ENCODE data around the gene DNAAF6.
"Not testable (repeated sequence)": the region's sequence is repeated elsewhere in the genome, so short reads cannot be mapped to it uniquely, and the experiment has no call there.

DNAAF6 gene

DNA sequence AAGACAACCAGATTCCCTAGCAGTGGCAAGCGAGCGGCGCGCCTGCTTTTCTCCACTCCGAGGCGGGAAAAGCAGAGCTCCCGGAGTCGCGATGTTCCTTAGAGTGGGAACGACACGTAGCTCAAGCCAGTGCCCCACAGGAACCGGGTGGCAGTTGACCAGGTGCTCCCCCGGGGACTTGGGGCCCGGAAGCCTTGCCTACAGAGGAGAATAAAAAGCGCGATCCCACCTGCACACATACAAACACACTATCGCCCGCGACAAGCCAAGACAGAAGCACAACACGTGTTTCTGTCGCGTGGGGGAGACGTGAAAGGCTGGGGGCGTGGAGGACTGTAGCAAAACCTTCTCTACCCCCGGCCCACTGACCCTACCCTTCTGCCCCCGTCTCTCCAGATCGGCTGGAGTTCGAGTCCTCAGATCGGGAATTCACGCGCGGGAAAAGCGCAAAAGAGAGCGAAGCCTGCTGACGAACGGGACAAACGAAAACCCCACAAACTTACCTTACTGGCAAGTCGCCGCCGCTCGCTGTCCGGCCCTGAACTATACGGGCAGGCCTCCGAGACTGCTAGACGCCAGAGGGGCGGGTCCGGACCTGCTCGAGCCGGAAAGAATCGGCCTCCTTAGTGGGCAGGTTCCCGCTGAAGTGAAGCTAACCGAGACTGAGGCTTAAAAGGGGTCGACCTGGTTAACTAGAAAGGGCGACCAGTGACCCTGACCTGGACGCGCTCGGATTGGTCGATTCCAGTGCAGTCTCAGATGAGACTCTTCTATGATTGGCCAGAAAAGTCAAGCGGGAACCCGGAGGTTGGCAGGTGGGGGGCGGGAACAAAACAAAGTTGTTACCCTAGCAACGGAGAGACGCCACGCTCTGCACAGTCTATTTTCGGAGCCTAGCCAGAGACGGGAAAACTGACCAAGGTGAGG is at the start of gene DNAAF6, which contains the start of gene NUP62CL:
DNAAF6 (plus strand) TSS at position 842 of the 927 bp plus-strand sequence. CDS start 6,265 bp downstream, outside the sequence.
NUP62CL (minus strand) TSS at position 664 of the 927 bp plus-strand sequence. CDS start 31,287 bp downstream, outside the sequence.
- TF ChIP-seq MYC (IDR thresholded peaks at IDR 0.05; ENCODE audit: low read depth, low read length) (no peak), POLR2A (IDR thresholded peaks at IDR 0.05; ENCODE audit: extremely low read depth, insufficient read length) (no peak)
- TF ChIP-seq, protein P1, sequence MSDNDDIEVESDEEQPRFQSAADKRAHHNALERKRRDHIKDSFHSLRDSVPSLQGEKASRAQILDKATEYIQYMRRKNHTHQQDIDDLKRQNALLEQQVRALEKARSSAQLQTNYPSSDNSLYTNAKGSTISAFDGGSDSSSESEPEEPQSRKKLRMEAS (IDR thresholded peaks at IDR 0.05; ENCODE audit: low read depth, low read length): no peak
- TF ChIP-seq, protein P2, sequence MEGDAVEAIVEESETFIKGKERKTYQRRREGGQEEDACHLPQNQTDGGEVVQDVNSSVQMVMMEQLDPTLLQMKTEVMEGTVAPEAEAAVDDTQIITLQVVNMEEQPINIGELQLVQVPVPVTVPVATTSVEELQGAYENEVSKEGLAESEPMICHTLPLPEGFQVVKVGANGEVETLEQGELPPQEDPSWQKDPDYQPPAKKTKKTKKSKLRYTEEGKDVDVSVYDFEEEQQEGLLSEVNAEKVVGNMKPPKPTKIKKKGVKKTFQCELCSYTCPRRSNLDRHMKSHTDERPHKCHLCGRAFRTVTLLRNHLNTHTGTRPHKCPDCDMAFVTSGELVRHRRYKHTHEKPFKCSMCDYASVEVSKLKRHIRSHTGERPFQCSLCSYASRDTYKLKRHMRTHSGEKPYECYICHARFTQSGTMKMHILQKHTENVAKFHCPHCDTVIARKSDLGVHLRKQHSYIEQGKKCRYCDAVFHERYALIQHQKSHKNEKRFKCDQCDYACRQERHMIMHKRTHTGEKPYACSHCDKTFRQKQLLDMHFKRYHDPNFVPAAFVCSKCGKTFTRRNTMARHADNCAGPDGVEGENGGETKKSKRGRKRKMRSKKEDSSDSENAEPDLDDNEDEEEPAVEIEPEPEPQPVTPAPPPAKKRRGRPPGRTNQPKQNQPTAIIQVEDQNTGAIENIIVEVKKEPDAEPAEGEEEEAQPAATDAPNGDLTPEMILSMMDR (IDR thresholded peaks at IDR 0.05; ENCODE audit: low read depth, low read length): no peak
- no peak within 1 kb of the TSS for H3K4me3 ChIP-seq (ENCODE audit: low read depth, low read length)
- no peak for DNase-seq (ENCODE audit: low read depth)

DNA sequence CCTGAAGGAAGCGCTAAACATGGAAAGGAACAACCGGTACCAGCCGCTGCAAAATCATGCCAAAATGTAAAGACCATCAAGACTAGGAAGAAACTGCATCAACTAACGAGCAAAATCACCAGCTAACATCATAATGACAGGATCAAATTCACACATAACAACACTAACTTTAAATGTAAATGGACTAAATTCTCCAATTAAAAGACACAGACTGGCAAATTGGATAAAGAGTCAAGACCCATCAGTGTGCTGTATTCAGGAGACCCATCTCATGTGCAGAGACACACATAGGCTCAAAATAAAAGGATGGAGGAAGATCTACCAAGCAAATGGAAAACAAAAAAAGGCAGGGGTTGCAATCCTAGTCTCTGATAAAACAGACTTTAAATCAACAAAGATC is 48.8 kb upstream of the DNAAF6 start:
- not testable (repeated sequence) for H3K4me3 ChIP-seq (ENCODE audit: low read depth, low read length); DNase-seq (ENCODE audit: low read depth)

DNA sequence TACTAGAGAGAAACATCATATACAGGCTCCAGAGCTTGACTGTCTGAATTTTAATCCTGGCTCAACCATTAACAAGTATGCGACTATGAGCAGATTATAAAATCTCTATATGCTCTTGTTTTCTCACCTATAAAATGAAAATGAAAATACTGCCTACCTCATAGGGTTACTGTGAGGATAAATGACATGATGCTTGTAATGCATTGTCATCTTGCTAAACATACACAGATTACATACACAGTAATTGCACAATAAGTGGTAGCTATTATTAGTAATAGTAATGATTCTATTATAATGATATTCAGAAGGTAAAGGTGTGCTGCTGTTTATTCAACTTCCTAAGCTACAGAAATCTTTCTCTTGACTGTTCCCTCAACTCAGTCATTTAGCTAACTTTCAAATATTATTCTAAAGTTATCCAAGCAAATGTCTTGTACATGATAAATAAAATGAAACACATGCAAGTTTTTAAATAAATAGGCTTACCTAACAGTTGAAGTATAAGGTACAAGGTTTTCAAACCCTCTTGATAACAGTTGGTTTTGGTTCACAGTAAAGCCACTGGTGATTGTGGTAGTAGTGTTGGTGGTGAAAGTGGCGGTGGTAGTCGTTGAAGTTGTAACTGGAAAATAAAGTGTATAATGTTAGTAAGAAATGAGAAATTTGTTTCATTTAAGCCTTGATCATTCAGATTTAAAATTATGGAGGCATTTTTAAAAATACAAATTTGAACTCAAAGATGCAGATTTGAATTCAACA is 39.1 kb upstream of the DNAAF6 start:
- no peak for DNase-seq (ENCODE audit: low read depth)
- TF ChIP-seq, protein P1 (IDR thresholded peaks at IDR 0.05; ENCODE audit: low read depth, low read length): no peak
- TF ChIP-seq, protein P2 (IDR thresholded peaks at IDR 0.05; ENCODE audit: low read depth, low read length): no peak
- TF ChIP-seq MYC (IDR thresholded peaks at IDR 0.05; ENCODE audit: low read depth, low read length) (no peak), POLR2A (IDR thresholded peaks at IDR 0.05; ENCODE audit: extremely low read depth, insufficient read length) (no peak)
- no peak overlapping the region for H3K4me3 ChIP-seq (ENCODE audit: low read depth, low read length)

DNA sequence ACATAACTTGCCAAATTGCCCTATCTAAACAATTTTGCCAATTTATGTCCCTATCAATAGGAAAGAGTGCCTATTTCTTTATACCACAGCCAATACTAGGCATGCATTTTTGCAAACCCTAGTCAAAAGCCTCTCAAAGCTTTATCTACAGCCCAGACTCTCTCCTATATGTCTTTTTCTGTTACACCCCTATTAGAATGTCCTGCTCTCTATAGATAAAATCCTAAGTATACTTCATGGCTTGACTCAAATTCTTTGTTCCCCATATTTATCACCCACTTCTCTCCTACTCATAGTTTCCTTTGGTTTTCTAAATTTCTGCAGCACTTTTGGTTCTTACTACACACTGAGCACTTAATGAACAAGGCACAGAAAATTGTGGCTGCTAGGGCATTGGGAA is 38.2 kb upstream of the DNAAF6 start:
- no peak overlapping the region for H3K4me3 ChIP-seq (ENCODE audit: low read depth, low read length)
- DNase-seq (ENCODE audit: low read depth): no peak
- no peak for TF ChIP-seq POLR2A (IDR thresholded peaks at IDR 0.05; ENCODE audit: extremely low read depth, insufficient read length)
- TF ChIP-seq, protein P2 (IDR thresholded peaks at IDR 0.05; ENCODE audit: low read depth, low read length): no peak
- TF ChIP-seq, protein P1 (IDR thresholded peaks at IDR 0.05; ENCODE audit: low read depth, low read length): no peak
- no peak for TF ChIP-seq MYC (IDR thresholded peaks at IDR 0.05; ENCODE audit: low read depth, low read length)

DNA sequence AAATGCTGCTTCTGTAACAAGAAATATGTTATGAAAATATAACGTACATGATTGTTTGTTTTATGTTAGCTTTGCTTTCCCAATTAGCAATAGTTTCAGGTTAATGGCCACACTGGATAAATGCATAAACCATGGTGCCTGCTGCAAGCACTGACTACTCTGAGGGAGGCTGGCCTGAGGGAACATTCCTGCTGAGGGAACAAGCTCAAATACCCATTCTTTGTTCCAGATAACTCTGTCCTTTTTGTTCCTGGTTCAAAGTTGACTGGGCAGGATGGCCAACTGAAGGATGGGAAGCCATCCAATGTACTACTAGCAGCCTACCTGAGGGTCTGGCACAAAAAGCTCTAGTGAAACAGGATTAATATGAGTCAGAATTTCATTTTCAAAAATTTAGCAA is 37.7 kb upstream of the DNAAF6 start:
- H3K4me3 ChIP-seq (ENCODE audit: low read depth, low read length): no peak overlapping the region
- no peak for TF ChIP-seq POLR2A (IDR thresholded peaks at IDR 0.05; ENCODE audit: extremely low read depth, insufficient read length)
- TF ChIP-seq MYC (IDR thresholded peaks at IDR 0.05; ENCODE audit: low read depth, low read length): no peak
- TF ChIP-seq, protein P1 (IDR thresholded peaks at IDR 0.05; ENCODE audit: low read depth, low read length): no peak
- TF ChIP-seq, protein P2 (IDR thresholded peaks at IDR 0.05; ENCODE audit: low read depth, low read length): no peak
- no peak for DNase-seq (ENCODE audit: low read depth)

Measured in NB4 (cell line).